GM18526 (cell line): Measurements from ENCODE around the gene MPC1.

ENCODE experiments used
- POLR2A ChIP-seq: IDR thresholded peaks from 3 replicates; pipeline ENCODE4 v1.6.1; 2011; ENCODE audit not compliant: insufficient read length; ENCODE audit errors: extremely low read depth

The MPC1 gene

GRCh38 chr6:166382933-166383801 is at the start of gene MPC1:
Gene MPC1, minus strand, starts transcription at chr6:166382940. Its CDS starts 64 bp downstream, at chr6:166382876.
- TF ChIP-seq POLR2A, result peak; percentile 70

GRCh38 chr6:166430269-166430668 is 47.5 kb upstream of the MPC1 start:
- no peak for TF ChIP-seq POLR2A

- no peak for TF ChIP-seq POLR2A
Observed at GRCh38 chr6:166424431-166424830, 41.7 kb upstream of the MPC1 start.

- no peak for TF ChIP-seq POLR2A
Observed at GRCh38 chr6:166423781-166424180, 41.0 kb upstream of the MPC1 start.

- no peak for TF ChIP-seq POLR2A
Observed at GRCh38 chr6:166423051-166423745, 40.5 kb upstream of the MPC1 start.

- no peak for TF ChIP-seq POLR2A
Observed at GRCh38 chr6:166422201-166422940, 39.6 kb upstream of the MPC1 start.

- no peak for TF ChIP-seq POLR2A
Observed at GRCh38 chr6:166420351-166420750, 37.6 kb upstream of the MPC1 start.

GRCh38 chr6:166419717-166420116 is 37.0 kb upstream of the MPC1 start:
- no peak for TF ChIP-seq POLR2A

GRCh38 chr6:166419286-166419685 is 36.5 kb upstream of the MPC1 start:
- no peak for TF ChIP-seq POLR2A

GRCh38 chr6:166418691-166419143 is 36.0 kb upstream of the MPC1 start:
- no peak for TF ChIP-seq POLR2A

- TF ChIP-seq POLR2A, result no peak
Observed at GRCh38 chr6:166417285-166417691, 34.5 kb upstream of the MPC1 start.

GRCh38 chr6:166415833-166416347 is 33.1 kb upstream of the MPC1 start:
- no peak for TF ChIP-seq POLR2A

- no peak for TF ChIP-seq POLR2A
Observed at GRCh38 chr6:166415306-166415705, 32.6 kb upstream of the MPC1 start.

GRCh38 chr6:166413491-166413951 is 30.8 kb upstream of the MPC1 start:
- no peak for TF ChIP-seq POLR2A

- TF ChIP-seq POLR2A, result no peak
Observed at GRCh38 chr6:166412911-166413384, 30.2 kb upstream of the MPC1 start.
